Measurements from ENCODE around the gene MARCHF2. TPM values are rescaled to one million over a fixed set of nuclear protein-coding genes. Genes with fewer than 3 reads are reported as not detected.

Gene MARCHF2
- total and polyA plus RNA-seq, 9 of the 15 experiments (the other 6 are each of a cell fraction or from before 2014, with no cell fraction given), result 0.39 to 6.4 (median 2.2) TPM

GRCh38 chr19:8444677-8445487 lies 31.8 kb downstream of the MARCHF2 start, which contains the start of gene HNRNPM (continued):
- TF ChIP-seq REST (IDR thresholded peaks at IDR 0.05; ENCODE audit: borderline replicate concordance) (peak; percentile 93), REST (CRISPR knock-in tag; IDR thresholded peaks at IDR 0.05; ENCODE audit: low read depth) (0 out of 2 replicates have a peak, but pooled peaks have one; percentile 59), COPS2 (conservative IDR thresholded peaks at IDR 0.05) (no peak), RBFOX2 (IDR thresholded peaks at IDR 0.05; ENCODE audit: low read depth, low read length) (peak; percentile 98), TFE3 (CRISPR knock-in tag; IDR thresholded peaks at IDR 0.05) (peak; percentile 98), MLLT1 (IDR thresholded peaks at IDR 0.05) (peak; percentile 23 to 39; a peak in 1 of 4 replicates), L3MBTL2 (IDR thresholded peaks at IDR 0.05) (peak; percentile 55), GMEB1 (CRISPR knock-in tag; IDR thresholded peaks at IDR 0.05) (peak; percentile 76), TRIM28 (IDR thresholded peaks at IDR 0.05) (no peak), NONO (IDR thresholded peaks at IDR 0.05; ENCODE audit: low read depth in 2 of 2, low read length in 1 of 2) (peak in 1 of 2 experiments; percentile 81; a peak in 1 of 4 replicates), SRSF3 (IDR thresholded peaks at IDR 0.05; ENCODE audit: insufficient read depth, low read length) (peak; percentile 71; the same call in 1 of the 2 replicates), MTA3 (IDR thresholded peaks at IDR 0.05; ENCODE audit: borderline replicate concordance) (peak; percentile 28; the same call in 1 of the 2 replicates)
